Body of pancreas (tissue), 4 donors: Measurements from ENCODE around the gene TDP2. TPM values are rescaled to one million over a fixed set of nuclear protein-coding genes. Genes with fewer than 3 reads are reported as not detected.
"Not testable (repeated sequence)": the region's sequence is repeated elsewhere in the genome, so short reads cannot be mapped to it uniquely, and the experiment has no call there.

ENCODE experiments used
- ATAC-seq: fragments of 150-250 bp; one replicate; pipeline ENCODE4 v1.9.1; 2016
- DNase-seq, 4 donors: peaks; one replicate each; pipeline ENCODE4 v3.0.0-alpha.2; 2019
- H3K27ac ChIP-seq, 4 donors: fragments of 200-600 bp; sonication (generic); 1 replicate in 3 of 4; 2 replicates in 1 of 4; pipeline versions ENCODE4 v1.5.1 to v1.6.1; 2016 to 2019; ENCODE audit warnings: mild to moderate bottlenecking in 1 of 4, mixed read lengths in 1 of 4, moderate library complexity in 1 of 4
- H3K27me3 ChIP-seq, 2 donors: fragments of 200-600 bp; sonication (generic); one replicate each; pipeline ENCODE4 v1.6.0; 2016; ENCODE audit warnings: mild to moderate bottlenecking in 1 of 2
- H3K36me3 ChIP-seq, 2 donors: fragments of 200-600 bp; sonication (generic); replicated peaks in 1 of 2; 2 replicates each; pipeline ENCODE4 v1.5.1; 2016; ENCODE audit warnings: low read depth in 2 of 2; ENCODE audit not compliant: insufficient read depth in 1 of 2
- H3K4me1 ChIP-seq: fragments of 200-600 bp; sonication (generic); one replicate; pipeline ENCODE4 v1.6.0; 2016
- H3K4me3 ChIP-seq, 2 donors: fragments of 200-600 bp; sonication (generic); 1 replicate in 1 of 2; 2 replicates in 1 of 2; pipeline ENCODE4 v1.5.1; 2016 to 2019
- H3K9me3 ChIP-seq, 3 donors: fragments of 200-600 bp; sonication (generic); 1 replicate in 2 of 3; 2 replicates in 1 of 3; pipeline ENCODE4 v1.5.1; 2016
- CTCF ChIP-seq, 7 experiments: fragments of 450-650 bp in 4 of 7; fragments of 200-600 bp in 3 of 7; sonication (generic) in 3 of 7; IDR thresholded peaks; one replicate each; pipeline ENCODE4 v1.5.1; 2016 to 2019; ENCODE audit warnings: antibody characterized with exemption in 7 of 7
- POLR2A ChIP-seq, 3 donors: fragments of 450-650 bp; IDR thresholded peaks; one replicate each; pipeline ENCODE4 v1.6.1; 2016; ENCODE audit warnings: antibody characterized with exemption in 3 of 3, mild to moderate bottlenecking in 2 of 3
- WGBS, 2 donors: methylation state at CpG; one replicate each; pipeline ENCODE4 v1.1.5; 2017; 5-methylcytosine and 5-hydroxymethylcytosine counted together
- intact Hi-C: fragments of 100-400 bp; cut with DNase I; formaldehyde crosslinking; loops from one replicate; pipeline ENCODE4 v1.15.1; 2023
- total RNA-seq, 2 donors: library from RNA; depleted of rRNA; stranded (reverse); fragments of >200 nt; gene quantifications; one replicate each; pipeline ENCODE4 v1.1.0, GENCODE V29; 2016

TDP2 gene
- total RNA-seq, 2 donors from 2014 or later, result 21.0 to 25.1 TPM

GRCh38 chr6:24642061-24642460, 24.6 kb downstream of the TDP2 start:
- TF ChIP-seq POLR2A (IDR thresholded peaks at IDR 0.05), result no peak
- TF ChIP-seq CTCF (IDR thresholded peaks at IDR 0.05), result no peak
- intact Hi-C loops, result no loop called here
- ATAC-seq, result no peak

GRCh38 chr6:24640631-24641030, 26.1 kb downstream of the TDP2 start:
- H3K36me3 ChIP-seq, intact Hi-C loops, H3K4me1 ChIP-seq, H3K4me3 ChIP-seq, DNase-seq, H3K27ac ChIP-seq, H3K9me3 ChIP-seq, ATAC-seq, H3K27me3 ChIP-seq: not testable (repeated sequence)
- WGBS, 2 donors, result 82 to 88% methylated on average over 5 of the region's 5 CpGs

More at GRCh38 chr6:24642061-24642460, 24.6 kb downstream of the TDP2 start:
- DNase-seq, result no peak
- Histone ChIP-seq H3K4me1 (peaks cover 11% of the 10 kb centered on the region), H3K4me3 (no peak overlapping the region), H3K36me3 (no peaks in the 10 kb centered on the region), H3K9me3 (no peaks in the 10 kb centered on the region), H3K27me3 (no peaks in the 10 kb centered on the region), H3K27ac (no peak overlapping the region)

GRCh38 chr6:24640166-24640565, 26.5 kb downstream of the TDP2 start:
- Histone ChIP-seq H3K27ac (no peak overlapping the region), H3K4me3 (no peak overlapping the region), H3K36me3 (no peaks in the 10 kb centered on the region), H3K4me1 (peaks cover 1% of the 10 kb centered on the region), H3K9me3 (peaks cover 0 to 6% (median 0%) of the 10 kb centered on the region in 3 donors), H3K27me3 (no peaks in the 10 kb centered on the region)
- TF ChIP-seq POLR2A (IDR thresholded peaks at IDR 0.05) (no peak), CTCF (IDR thresholded peaks at IDR 0.05) (no peak)
- intact Hi-C loops, result no loop called here
- ATAC-seq (no peak), DNase-seq (no peak)
- WGBS, 2 donors, result 96 to 98% methylated on average over 1 of the region's 1 CpG

GRCh38 chr6:24636681-24637080, 30.0 kb downstream of the TDP2 start:
- intact Hi-C loops, result no loop called here
- H3K9me3 ChIP-seq, result peaks cover 0 to 6% (median 0%) of the 10 kb centered on the region in 3 donors
- no peaks in the 10 kb centered on the region for H3K36me3 ChIP-seq
- H3K27me3 ChIP-seq, result no peaks in the 10 kb centered on the region
- no peak for DNase-seq
- H3K27ac ChIP-seq, result no peak overlapping the region
- H3K4me3 ChIP-seq, result no peak overlapping the region
- ATAC-seq, result no peak
- TF ChIP-seq CTCF (IDR thresholded peaks at IDR 0.05) (no peak), POLR2A (IDR thresholded peaks at IDR 0.05) (no peak)
- H3K4me1 ChIP-seq, result no peaks in the 10 kb centered on the region

GRCh38 chr6:24632573-24632972, 34.1 kb downstream of the TDP2 start:
- 33 to 43% methylated on average over 1 of the region's 1 CpG for WGBS, 2 donors
- no peak overlapping the region for H3K4me3 ChIP-seq
- DNase-seq, result no peak

More at GRCh38 chr6:24632573-24632972, 34.1 kb downstream of the TDP2 start:
- peaks cover 0 to 6% (median 0%) of the 10 kb centered on the region in 3 donors for H3K9me3 ChIP-seq
- H3K36me3 ChIP-seq, result no peaks in the 10 kb centered on the region
- no peak for ATAC-seq
- no peaks in the 10 kb centered on the region for H3K27me3 ChIP-seq
- no peaks in the 10 kb centered on the region for H3K4me1 ChIP-seq
- intact Hi-C loops, result no loop called here
- TF ChIP-seq CTCF (IDR thresholded peaks at IDR 0.05), result no peak
- TF ChIP-seq POLR2A (IDR thresholded peaks at IDR 0.05), result no peak
- H3K27ac ChIP-seq, result no peak overlapping the region
